Forelimb muscle (tissue), 1 donor: ENCODE data around the gene KRT33B. TPM values are rescaled to one million over a fixed set of nuclear protein-coding genes. Genes with fewer than 3 reads are reported as not detected.
"Not testable (repeated sequence)": the region's sequence is repeated elsewhere in the genome, so short reads cannot be mapped to it uniquely, and the experiment has no call there.

Source experiments
- DNase-seq: peaks from one replicate; pipeline ENCODE4 v3.0.0-alpha.2; 2013; ENCODE audit warnings: low read depth
- polyA plus RNA-seq: library from polyadenylated mRNA; unstranded; fragments of 120-200 nt; gene quantifications from one replicate; pipeline ENCODE4 v1.2.1, GENCODE V29; 2013; ENCODE audit not compliant: insufficient read length

The KRT33B gene
- polyA plus RNA-seq, 1 donor = not detected

DNA sequence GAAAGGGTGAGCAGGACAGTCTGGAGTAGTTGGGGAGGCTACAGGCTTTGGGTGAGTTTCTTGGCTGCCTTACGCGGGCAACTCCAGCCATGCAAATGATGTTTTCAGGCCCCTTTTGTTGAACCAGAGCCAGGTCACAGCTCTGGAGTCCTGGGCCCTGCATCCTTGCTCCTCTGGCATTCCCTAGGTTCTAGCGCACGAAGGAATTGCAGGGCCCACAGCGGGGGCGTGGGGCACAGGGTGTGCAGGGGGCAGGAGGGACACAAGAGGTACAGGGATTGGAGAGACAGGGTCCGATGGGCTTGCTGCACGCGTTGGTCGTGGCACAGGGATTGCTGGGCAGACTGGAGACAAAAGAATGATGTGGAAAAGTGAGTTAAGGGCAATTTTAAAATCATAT is 24.2 kb upstream of the KRT33B start:
- DNase-seq = no peak

DNA sequence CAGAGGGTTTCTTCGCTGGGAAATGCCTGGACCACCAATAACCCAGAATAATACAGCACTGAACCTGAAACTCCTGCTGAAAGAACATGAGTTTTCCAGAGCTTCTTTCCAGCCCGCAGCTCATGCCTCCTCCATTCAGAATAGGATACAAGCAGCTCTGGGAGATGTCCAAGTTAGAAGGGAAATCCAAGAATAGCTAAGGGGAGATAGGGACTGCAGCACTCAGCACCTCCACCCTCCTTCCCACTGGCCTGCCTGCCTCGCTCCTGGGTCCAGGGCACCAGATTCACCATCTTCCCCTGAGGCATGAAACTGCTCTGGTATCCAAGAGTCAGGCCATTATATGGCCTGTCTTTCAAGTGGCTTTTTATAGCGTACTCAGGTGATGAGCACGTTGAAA is 23.7 kb upstream of the KRT33B start:
- DNase-seq = no peak

DNA sequence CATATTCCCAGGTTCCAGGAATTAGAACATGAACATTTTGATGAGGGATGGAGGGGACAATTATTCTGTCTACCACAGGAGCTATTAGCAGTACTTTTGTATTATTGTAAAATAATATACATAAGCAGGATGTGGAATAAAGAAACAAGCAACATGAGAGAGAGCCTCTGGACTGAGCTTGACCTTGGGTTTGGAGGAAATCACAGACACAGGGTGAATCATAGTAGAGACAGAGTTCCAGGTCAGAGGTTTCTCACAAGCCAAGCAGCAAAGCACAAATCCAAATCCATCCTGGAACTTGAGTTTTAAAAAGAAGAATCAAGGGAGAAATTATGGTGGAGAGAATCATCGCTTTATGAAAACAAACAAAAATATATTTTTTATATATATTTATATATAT is 22.7 kb upstream of the KRT33B start:
- no peak for DNase-seq

DNA sequence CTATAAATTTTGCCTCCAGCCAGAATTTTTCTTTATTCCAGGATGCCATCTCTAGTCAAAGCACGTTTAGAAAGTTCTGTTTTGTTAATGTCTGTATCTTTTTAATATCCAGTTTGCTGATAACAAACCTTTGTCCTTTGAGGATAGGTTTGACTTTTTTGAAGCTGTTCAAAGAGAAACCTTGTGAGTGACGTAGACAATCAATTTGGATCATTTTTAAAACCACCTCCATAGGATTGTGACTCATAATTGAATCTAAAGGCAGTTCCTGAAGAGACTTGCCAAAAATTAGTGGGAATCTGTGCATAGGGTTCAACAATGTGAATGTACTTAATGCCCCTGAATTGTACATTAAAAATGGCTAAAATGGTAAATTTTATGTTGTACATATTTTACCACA is 21.9 kb upstream of the KRT33B start:
- DNase-seq = no peak

DNA sequence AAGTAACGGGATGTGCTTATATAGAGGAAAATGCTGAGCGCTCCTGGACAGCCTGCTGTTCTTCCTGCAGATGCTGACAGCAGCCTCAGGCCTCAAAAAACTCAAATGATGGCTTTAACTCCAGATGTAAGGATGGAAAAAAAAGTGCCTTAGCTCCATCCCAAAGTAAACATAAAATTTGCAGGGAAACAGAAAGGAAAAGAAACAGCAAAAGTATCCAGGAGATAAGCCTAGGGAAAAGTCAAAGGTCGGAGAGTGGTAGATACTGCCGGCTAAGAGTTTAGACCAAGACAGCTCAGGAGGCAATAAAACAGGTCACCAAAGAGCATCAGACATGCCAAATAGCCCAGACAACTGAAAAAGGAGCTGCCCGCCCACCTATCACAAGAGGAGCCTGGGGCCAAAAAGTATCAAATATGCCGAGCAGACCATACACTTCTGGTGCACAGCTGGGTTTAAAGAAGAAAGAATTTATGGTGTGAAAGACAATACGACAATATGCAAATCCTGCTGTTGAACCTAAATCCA is 20.9 kb upstream of the KRT33B start:
- DNase-seq = no peak

DNA sequence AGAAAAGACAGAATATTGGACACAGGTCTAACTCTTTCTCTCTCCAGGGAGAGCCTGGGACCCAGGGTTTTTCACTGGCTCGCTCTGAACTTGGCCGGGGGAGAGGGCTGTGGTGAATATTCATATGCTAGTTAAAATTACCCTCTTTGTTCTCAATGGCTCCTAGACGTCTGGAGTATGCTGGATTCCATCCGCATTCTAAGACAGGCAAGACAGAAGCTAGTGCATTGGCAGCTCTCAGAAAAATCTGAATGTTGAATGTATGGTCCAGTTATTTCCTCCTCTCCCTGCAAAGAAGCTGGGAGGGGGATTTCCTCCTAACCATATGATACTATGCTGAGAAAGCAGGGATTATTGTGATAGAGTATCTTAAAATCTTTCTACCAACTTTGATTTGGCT is 18.1 kb upstream of the KRT33B start:
- no peak for DNase-seq

DNA sequence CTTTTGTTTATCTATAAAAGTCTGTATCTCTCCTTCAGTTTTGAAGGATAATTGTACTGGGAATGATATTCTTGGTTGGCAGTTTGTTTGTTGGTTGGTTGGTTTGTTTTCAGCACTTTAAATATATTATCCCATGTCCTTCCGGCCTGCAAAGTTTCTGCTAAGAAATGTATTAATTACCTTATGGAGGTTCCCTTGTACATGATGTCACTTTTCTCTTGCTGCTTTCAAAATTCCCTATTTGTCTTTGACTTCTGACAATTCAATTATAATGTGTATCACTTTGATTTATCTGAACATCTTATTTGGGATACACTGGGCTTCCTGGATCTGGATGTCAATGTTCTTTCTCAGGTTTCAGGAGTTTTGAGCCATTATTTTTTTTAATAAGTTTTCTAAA is 16.6 kb upstream of the KRT33B start:
- DNase-seq = no peak

DNA sequence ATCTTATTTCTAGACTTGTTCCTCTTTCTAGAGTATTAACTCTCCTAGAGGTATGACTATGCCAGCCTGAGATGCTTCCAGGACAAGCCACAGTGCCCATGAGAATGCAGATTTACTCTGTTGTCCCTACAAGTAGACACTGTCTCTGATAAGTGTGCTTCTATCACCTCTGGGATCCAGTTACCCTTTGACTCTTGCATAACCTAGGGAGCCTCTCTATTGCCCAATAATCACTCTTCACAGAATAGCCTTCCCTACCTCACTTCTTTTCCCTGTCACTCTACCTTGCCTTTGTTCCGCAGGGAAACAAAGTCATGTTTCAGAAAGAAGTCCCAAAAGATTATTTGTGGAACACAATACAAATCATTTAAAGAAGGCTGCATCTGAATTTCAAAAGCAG is 14.1 kb upstream of the KRT33B start:
- no peak for DNase-seq

DNA sequence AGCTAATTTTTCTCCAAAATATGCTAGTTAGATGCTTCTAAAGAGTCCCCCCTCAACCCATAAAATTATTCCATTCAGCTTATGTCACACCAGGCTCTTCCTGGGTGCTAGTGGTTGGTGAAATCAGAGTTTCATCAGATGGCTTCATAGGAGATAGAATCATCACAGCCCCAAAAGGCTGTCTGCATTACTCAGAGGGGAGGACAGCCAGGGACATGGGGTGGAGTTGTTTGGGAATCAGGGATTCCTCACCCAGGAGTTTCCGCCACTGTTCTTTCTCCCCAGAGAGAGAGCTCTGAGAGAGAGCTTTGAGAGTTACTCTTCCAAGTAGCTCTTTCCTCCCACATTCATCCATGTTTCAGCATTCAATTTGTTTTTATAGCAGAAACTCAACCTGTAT is 12.8 kb upstream of the KRT33B start:
- no peak for DNase-seq

DNA sequence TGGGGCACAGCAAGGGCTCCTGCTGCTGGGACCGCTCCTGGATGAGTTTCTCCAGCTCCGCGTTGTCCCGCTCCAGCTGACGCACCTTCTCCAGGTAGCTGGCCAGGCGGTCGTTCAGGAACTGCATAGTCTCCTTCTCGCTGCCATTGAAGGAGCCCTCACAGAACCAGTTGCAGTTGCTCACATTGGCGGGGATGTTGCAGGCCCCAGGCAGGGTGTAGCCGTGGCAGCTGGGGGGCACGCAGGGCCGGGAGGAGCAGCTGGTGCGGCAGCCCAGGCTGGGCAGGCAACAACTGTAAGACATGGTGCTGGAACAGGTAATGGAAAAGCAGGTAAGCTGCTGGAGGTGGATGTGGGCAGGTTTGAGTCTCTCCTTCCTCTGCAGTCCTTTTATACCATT is 12.3 kb upstream of the KRT33B start, which contains the start of gene KRT34:
Gene KRT34 (minus strand): TSS at position 364 of the 400 bp plus-strand sequence. CDS start 60 bp downstream, at position 304.
- DNase-seq = not testable (repeated sequence)

DNA sequence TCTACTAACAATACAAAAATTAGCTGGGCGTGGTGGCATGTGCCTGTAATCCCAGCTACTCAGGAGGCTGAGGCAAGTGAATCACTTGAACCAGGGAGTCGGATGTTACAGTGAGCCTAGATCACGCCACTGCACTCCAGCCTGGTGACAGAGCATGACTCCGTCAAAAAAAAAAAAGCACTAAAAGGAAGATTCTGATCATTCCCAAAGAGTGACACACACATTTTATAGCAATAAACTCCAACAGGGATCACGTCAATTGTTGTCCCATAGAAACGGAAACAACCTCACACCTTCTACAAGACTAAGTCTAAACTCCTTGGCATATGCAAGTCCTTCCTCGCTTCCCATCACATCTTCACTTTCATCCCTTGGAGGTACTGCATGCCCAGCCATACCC is 10.5 kb upstream of the KRT33B start:
- not testable (repeated sequence) for DNase-seq

DNA sequence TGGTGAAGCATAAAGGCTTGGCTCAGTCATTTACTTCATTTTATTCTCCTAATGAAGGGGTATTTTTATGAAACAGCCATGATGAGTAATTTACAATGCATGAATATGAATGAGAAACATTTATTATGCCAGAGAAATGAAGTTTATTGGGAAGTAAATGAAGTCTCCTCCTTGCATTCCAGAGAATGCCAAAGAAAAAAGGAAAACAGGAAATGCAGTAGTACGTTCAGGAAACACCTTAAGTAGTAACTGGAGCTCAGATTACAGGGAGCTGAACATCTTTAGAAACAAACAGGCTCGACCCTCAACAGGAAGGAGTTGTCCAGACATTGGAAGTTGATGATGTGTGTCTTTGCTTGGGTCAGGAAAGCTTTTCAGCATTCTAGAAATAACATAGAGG is 7.9 kb upstream of the KRT33B start:
- DNase-seq = no peak

DNA sequence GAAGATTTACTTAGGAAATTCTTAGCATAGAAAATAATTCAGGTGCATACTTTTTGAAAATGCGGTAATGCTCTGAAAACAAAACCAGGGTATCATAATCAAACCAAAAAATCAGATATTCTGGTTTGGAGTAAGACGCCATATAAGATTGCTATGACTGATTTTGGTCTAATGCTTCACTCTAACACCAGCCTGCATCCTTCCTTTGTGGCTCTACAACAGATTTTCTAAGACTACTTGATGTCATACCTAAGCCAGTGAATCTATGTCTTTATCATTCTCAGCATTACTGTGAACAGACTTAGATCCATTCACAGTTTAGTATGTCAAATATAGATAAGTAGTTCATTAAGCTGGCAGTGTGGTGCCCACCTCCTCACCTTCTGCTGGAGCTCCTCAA is 590 bp downstream of the KRT33B start:
- DNase-seq = no peak

DNA sequence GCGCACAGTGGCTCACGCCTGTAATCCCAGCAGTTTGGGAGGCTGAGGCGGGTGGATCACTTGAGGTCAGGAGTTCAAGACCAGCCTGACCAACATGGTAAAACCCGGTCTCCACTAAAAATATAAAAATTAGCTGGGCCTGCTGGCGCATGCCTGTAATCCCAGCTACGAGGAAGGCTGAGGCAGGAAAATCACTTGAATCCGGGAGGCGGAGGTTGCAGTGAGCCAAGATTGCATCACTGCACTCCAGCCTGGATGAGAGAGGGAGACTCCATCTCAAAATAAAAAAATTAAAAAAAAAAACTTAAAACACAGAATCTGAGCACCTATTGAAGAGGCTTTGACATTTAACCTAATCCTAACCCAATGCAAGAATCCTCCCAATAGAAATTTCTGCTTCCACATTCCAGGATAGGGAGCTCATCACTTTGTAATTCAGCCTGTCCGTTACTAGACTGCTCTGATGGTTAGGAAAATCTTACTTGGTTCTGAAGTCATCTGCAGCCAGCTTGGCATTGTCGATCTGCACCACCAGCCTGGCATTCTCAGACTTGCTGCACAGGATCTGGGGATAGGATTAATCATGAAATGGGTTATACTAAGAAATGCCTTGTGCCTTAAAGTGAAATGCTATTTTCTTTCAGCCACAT is 2.1 kb downstream of the KRT33B start:
- DNase-seq = no peak

DNA sequence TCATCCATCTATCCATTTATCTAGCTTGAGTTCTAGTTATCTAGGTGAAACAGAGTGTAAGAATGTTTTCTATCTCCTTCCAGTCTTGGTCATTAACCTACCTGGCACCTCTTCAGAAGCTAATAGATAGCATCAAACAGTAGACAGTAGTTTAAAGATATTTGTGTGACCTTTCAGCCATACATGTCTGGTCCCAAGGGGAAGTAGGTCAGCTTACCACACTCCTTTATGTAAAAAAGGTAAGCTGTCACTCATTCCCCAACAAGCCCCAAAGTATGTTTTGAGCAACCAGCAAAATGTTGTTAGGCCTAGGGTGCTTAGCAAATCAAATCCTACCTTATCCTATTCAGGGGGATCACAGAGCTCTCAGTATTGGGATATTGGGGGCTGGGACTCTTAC is 3.5 kb downstream of the KRT33B start:
- no peak for DNase-seq

DNA sequence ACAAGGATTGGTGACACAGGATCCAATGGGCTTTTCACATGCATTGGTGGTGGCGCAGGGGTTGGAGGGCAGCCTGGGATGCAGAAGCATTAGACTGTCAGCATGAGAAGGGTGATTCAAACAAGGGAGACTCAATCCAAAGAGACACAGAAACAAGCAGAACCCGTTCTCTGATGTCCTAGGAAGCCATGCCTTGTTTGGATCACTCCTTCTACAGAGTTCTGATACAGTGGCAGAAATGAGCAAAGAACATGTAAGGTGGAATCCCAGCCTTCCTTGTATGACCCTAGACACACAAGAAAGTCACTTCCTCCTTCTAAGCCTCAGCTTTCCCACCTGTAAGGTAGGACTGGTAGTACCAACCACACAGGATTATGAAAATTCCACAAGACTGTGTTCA is 5.7 kb downstream of the KRT33B start:
- DNase-seq = no peak

DNA sequence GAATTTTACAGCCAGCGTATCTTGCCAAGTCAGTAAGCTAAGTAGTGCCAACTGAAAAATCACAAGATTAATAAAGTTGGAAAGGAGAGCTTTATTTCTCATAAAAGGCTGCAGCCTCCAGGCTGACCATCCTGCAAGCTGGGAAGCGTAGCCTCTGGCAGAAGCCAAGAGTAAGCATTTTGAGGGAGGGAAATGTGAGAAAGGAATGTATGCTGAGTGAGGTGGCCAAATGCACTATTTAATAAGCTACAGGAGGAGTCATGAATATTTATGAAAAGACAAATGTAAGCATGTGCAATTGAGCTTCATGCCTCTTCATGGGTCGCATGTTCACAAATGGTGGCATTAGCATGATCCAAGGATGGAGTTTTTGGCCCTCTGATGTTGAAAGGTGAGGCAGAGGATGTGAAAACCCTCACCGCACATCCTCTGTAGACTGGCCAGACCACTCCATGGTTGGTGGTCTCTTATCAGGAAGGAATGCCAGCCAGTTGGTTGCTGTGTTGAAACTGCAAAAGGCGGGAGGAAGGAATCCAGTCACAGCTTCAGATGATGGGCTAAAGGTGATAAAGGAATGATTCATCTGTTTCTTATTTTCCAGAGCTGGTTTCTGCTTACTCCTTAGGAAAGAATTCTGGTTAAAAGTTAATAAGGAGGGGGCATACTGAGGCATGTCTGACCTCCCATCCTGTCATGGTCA is 9.2 kb downstream of the KRT33B start:
- no peak for DNase-seq

DNA sequence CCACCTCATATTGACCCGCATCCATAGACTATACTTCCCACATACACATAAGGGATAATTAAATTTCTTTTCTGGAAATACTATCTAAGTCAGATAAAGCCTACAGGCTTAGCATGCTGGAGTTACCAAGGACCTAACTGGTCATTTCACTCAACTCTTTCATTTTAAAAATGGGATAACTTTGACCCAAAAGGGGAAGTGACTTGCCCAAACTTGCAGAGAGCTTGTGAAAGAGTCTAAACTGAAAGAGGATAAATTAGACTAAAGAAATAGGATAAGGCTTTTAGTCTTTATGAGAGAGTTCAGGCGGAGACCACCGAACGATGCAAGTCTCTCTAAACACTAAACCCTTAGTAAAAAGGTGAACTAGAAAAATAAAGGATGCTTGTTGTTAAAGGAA is 15.1 kb downstream of the KRT33B start:
- no peak for DNase-seq

DNA sequence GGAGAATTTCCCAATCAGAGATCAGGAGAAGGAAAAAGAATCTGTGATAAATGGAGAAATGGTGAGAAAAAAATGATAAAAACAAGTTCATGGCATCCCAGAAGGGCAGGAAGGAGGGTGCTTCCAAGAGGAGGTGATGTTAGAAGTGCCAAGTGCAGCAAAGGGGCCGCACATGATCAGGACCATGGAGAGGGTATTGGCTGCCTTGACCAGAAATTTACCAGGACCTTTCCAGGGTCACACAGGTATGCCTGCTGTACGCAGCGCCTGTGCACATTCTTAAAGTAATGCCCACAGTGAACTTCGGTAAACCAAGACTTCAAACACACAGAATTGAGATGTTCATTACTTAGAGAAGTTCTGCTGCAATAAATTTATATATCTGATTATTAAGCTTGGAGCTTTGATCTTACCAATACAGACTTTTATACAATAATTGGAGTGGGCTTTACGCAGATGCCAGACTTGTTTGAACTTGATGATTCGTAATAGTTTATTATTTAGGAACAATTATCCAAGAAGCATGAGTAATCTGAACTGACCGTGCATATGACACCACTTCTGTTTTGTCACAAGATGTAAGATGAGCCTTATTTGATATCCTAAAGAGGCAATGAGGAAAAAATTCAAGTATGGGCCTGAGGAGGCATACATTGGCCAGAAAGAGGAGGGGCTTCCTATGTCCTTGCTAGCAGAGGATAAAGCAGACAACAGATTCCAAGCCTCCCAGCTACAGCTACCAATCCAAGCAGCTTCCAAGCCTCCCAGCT is 16.8 kb downstream of the KRT33B start:
- DNase-seq = no peak

DNA sequence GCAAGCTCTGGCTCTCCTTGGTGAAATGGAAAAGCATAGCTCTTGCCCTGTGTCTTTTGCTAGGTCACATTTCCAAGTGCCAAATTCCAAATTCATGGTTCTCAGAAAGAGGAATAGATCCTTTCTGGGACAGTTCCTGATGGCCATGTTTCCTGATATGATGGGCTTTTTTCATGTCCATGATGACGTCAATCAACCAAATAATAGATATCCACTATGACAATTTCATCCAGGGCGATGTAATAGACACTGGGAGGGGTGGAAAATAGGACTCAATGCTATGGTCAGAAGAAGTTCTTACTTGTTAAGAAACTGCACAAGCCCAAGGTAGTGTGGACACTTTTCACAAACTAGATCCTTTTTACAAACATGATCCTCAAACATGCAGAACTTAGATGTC is 18.4 kb downstream of the KRT33B start:
- no peak for DNase-seq

DNA sequence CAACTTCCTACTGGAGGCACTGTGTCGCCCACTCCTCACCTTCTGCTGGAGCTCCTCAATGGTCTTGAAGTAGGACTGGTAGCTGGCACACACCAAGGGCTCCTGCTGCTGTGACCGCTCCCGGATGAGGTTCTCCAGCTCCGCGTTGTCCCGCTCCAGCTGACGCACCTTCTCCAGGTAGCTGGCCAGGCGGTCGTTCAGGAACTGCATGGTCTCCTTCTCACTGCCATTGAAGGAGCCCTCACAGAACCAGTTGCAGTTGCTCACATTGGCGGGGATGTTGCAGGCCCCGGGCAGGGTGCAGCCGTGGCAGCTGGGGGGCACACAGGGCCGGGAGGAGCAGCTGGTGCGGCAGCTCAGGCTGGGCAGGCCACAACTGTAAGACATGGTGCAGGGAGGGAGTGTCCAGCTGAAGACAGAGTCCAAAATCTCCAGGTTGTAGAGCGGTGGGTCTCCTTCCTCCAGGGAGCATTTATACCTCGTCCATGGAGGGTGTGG is 19.2 kb downstream of the KRT33B start, which contains the start of gene KRT33A:
Gene KRT33A (minus strand): TSS at position 448 of the 498 bp plus-strand sequence. CDS start 61 bp downstream, at position 387.
- DNase-seq = not testable (repeated sequence)
